GM23248 (cell line): ENCODE results near the gene KCNK1. TPM values are rescaled to one million over a fixed set of nuclear protein-coding genes. Genes with fewer than 3 reads are reported as not detected.

ENCODE experiments used
- DNase-seq: peaks from one replicate; pipeline ENCODE4 v3.0.0-alpha.2; 2015
- H2AFZ ChIP-seq: fragments of 200-600 bp; sonication (generic); 2 replicates; pipeline ENCODE4 v1.6.1; 2016; ENCODE audit warnings: antibody characterized with exemption
- H3F3A ChIP-seq: fragments of 200-600 bp; sonication (generic); 2 replicates; pipeline ENCODE4 v1.6.1; 2016; ENCODE audit warnings: mild to moderate bottlenecking, antibody characterized with exemption, mixed run types; ENCODE audit not compliant: insufficient read depth
- H3K27ac ChIP-seq: fragments of 200-600 bp; sonication (generic); 2 replicates; pipeline ENCODE4 v1.5.1; 2016; ENCODE audit warnings: mild to moderate bottlenecking
- H3K27me3 ChIP-seq: fragments of 200-600 bp; sonication (generic); replicated peaks from 2 replicates; pipeline ENCODE4 v1.6.1; 2016; ENCODE audit warnings: mild to moderate bottlenecking; ENCODE audit not compliant: insufficient read depth
- H3K36me3 ChIP-seq: fragments of 200-600 bp; sonication (generic); 2 replicates; pipeline ENCODE4 v1.6.1; 2016; ENCODE audit warnings: low read depth, mild to moderate bottlenecking
- H3K4me1 ChIP-seq: fragments of 200-600 bp; sonication (generic); 2 replicates; pipeline ENCODE4 v1.6.1; 2016; ENCODE audit warnings: mild to moderate bottlenecking; ENCODE audit not compliant: insufficient read depth
- H3K4me2 ChIP-seq: fragments of 200-600 bp; sonication (generic); one replicate; pipeline ENCODE4 v1.6.1; 2016; ENCODE audit warnings: mild to moderate bottlenecking; ENCODE audit not compliant: unreplicated experiment
- H3K4me3 ChIP-seq: fragments of 200-600 bp; sonication (generic); 2 replicates; pipeline ENCODE4 v1.5.1; 2016; ENCODE audit warnings: mild to moderate bottlenecking
- H3K79me2 ChIP-seq: fragments of 200-600 bp; sonication (generic); 2 replicates; pipeline ENCODE4 v1.6.1; 2016; ENCODE audit warnings: mild to moderate bottlenecking; ENCODE audit not compliant: insufficient read depth
- H3K9ac ChIP-seq: fragments of 200-600 bp; sonication (generic); 2 replicates; pipeline ENCODE4 v1.6.1; 2016; ENCODE audit warnings: mild to moderate bottlenecking
- H3K9me2 ChIP-seq: fragments of 200-600 bp; sonication (generic); 2 replicates; pipeline ENCODE4 v1.6.1; 2016; ENCODE audit warnings: mixed run types, mild to moderate bottlenecking, moderate library complexity; ENCODE audit not compliant: insufficient read depth
- H3K9me3 ChIP-seq: fragments of 200-600 bp; sonication (generic); one replicate; pipeline ENCODE4 v1.6.1; 2017; ENCODE audit warnings: low read depth
- H4K20me1 ChIP-seq: fragments of 200-600 bp; sonication (generic); 2 replicates; pipeline ENCODE4 v1.6.0; 2016; ENCODE audit not compliant: insufficient read depth
- EZH2 ChIP-seq: fragments of 200-600 bp; sonication (generic); IDR thresholded peaks from 2 replicates; pipeline ENCODE4 v1.6.1; 2018; ENCODE audit warnings: antibody characterized with exemption, mild to moderate bottlenecking; ENCODE audit not compliant: insufficient read depth, poor library complexity, severe bottlenecking
- EZH2phosphoT487 ChIP-seq: fragments of 200-600 bp; sonication (generic); IDR thresholded peaks from 2 replicates; pipeline ENCODE4 v1.6.1; 2018; ENCODE audit warnings: antibody characterized with exemption, moderate library complexity, mild to moderate bottlenecking, low read depth; ENCODE audit not compliant: insufficient read depth
- WGBS, 2 experiments: methylation state at CpG; one replicate each; pipeline ENCODE4 v1.1.6; 2015 to 2017; ENCODE audit warnings: low lambda C conversion rate in 2 of 2, low coverage in 1 of 2; ENCODE audit errors: missing lambda C conversion rate in 2 of 2; 5-methylcytosine and 5-hydroxymethylcytosine counted together
- in situ Hi-C: fragments of 300-500 bp; cut with MboI; formaldehyde crosslinking; loops from 2 replicates; pipeline ENCODE4 v1.15.0; 2020
- polyA plus RNA-seq: library from polyadenylated mRNA; unstranded; fragments of >200 nt; fragmentation: Nextera tagmentation; extraction: Ambion mirVana; gene quantifications from 2 replicates; pipeline ENCODE4 v1.2.1, GENCODE V29; 2016
- total RNA-seq: library from RNA; depleted of rRNA; stranded (reverse); fragments of >200 nt; shearing (Covaris generic); gene quantifications from 2 replicates; pipeline ENCODE4 v1.2.3, GENCODE V29; 2014

Gene KCNK1
- total and polyA plus RNA-seq, 2 experiments from 2014 or later, result 4.0 to 4.2 TPM

GRCh38 chr1:233655301-233655740 lies 41.4 kb downstream of the KCNK1 start:
- H3K9me3 ChIP-seq, result no peaks in the 10 kb centered on the region
- 78 to 91% methylated on average over 4 of the region's 4 CpGs for WGBS, 2 experiments
- no peak overlapping the region for H2AFZ ChIP-seq
- no peaks in the 10 kb centered on the region for H3K36me3 ChIP-seq
- TF ChIP-seq EZH2phosphoT487, result no peak
- TF ChIP-seq EZH2, result no peak
- no peaks in the 10 kb centered on the region for H3K27me3 ChIP-seq
- no peak overlapping the region for H3K9ac ChIP-seq
- no peak overlapping the region for H3K4me3 ChIP-seq
- no peaks in the 10 kb centered on the region for H3K9me2 ChIP-seq
- in situ Hi-C loops, result no loop called here
- H4K20me1 ChIP-seq, result no peaks in the 10 kb centered on the region
- no peak overlapping the region for H3K27ac ChIP-seq
- no peaks in the 10 kb centered on the region for H3F3A ChIP-seq
- H3K79me2 ChIP-seq, result no peaks in the 10 kb centered on the region
- H3K4me2 ChIP-seq, result no peak overlapping the region
- H3K4me1 ChIP-seq, result 0 out of 2 replicates have a peak, but pooled peaks cover 4% of the 10 kb centered on the region
- no peak for DNase-seq

GRCh38 chr1:233656032-233656635 lies 42.2 kb downstream of the KCNK1 start:
- H3K4me1 ChIP-seq, result 0 out of 2 replicates have a peak, but pooled peaks cover 4% of the 10 kb centered on the region
- no peaks in the 10 kb centered on the region for H3K36me3 ChIP-seq
- H3K9me3 ChIP-seq, result no peaks in the 10 kb centered on the region
- H3F3A ChIP-seq, result no peaks in the 10 kb centered on the region
- no peaks in the 10 kb centered on the region for H4K20me1 ChIP-seq
- H3K4me2 ChIP-seq, result no peak overlapping the region
- H3K79me2 ChIP-seq, result no peaks in the 10 kb centered on the region
- no peaks in the 10 kb centered on the region for H3K9me2 ChIP-seq
- H3K4me3 ChIP-seq, result no peak overlapping the region
- DNase-seq, result no peak
- no peak overlapping the region for H3K27ac ChIP-seq
- WGBS, 2 experiments, result 75 to 82% methylated on average over 5 of the region's 5 CpGs
- H2AFZ ChIP-seq, result no peak overlapping the region
- no peak overlapping the region for H3K9ac ChIP-seq
- TF ChIP-seq EZH2 (no peak), EZH2phosphoT487 (no peak)
- in situ Hi-C loops, result no loop called here
- no peaks in the 10 kb centered on the region for H3K27me3 ChIP-seq

GRCh38 chr1:233656687-233657086 lies 42.8 kb downstream of the KCNK1 start:
- TF ChIP-seq EZH2phosphoT487 (no peak), EZH2 (no peak)

GRCh38 chr1:233657466-233657865 lies 43.6 kb downstream of the KCNK1 start:
- WGBS, 2 experiments, result 86 to 87% methylated on average over 2 of the region's 2 CpGs

More at GRCh38 chr1:233656687-233657086, 42.8 kb downstream of the KCNK1 start:
- no peaks in the 10 kb centered on the region for H3F3A ChIP-seq
- no peaks in the 10 kb centered on the region for H3K9me3 ChIP-seq
- no peak overlapping the region for H3K4me3 ChIP-seq
- H4K20me1 ChIP-seq, result no peaks in the 10 kb centered on the region
- no peak overlapping the region for H3K27ac ChIP-seq
- H3K9me2 ChIP-seq, result no peaks in the 10 kb centered on the region
- no peaks in the 10 kb centered on the region for H3K27me3 ChIP-seq
- H3K36me3 ChIP-seq, result no peaks in the 10 kb centered on the region
- H3K4me2 ChIP-seq, result no peak overlapping the region
- no peak overlapping the region for H2AFZ ChIP-seq
- 92 to 95% methylated on average over 3 of the region's 3 CpGs for WGBS, 2 experiments
- no peak overlapping the region for H3K9ac ChIP-seq
- DNase-seq, result no peak
- no peaks in the 10 kb centered on the region for H3K79me2 ChIP-seq
- in situ Hi-C loops, result no loop called here
- 0 out of 2 replicates have a peak, but pooled peaks cover 4% of the 10 kb centered on the region for H3K4me1 ChIP-seq

More at GRCh38 chr1:233657466-233657865, 43.6 kb downstream of the KCNK1 start:
- no peaks in the 10 kb centered on the region for H3K9me3 ChIP-seq
- TF ChIP-seq EZH2phosphoT487 (no peak), EZH2 (no peak)
- H3K36me3 ChIP-seq, result no peaks in the 10 kb centered on the region
- DNase-seq, result no peak
- H3K4me1 ChIP-seq, result peaks cover 6% of the 10 kb centered on the region; the same call in 1 of the 2 replicates
- H3K4me3 ChIP-seq, result no peak overlapping the region
- no peak overlapping the region for H2AFZ ChIP-seq
- in situ Hi-C loops, result no loop called here
- H4K20me1 ChIP-seq, result no peaks in the 10 kb centered on the region
- H3K27ac ChIP-seq, result no peak overlapping the region
- no peaks in the 10 kb centered on the region for H3F3A ChIP-seq
- no peak overlapping the region for H3K4me2 ChIP-seq
- H3K9ac ChIP-seq, result no peak overlapping the region
- H3K9me2 ChIP-seq, result no peaks in the 10 kb centered on the region
- no peaks in the 10 kb centered on the region for H3K27me3 ChIP-seq
- no peaks in the 10 kb centered on the region for H3K79me2 ChIP-seq
